GM12892 (cell line): ENCODE results near the gene TMEM30A.

ENCODE experiments used
- POLR2A ChIP-seq: IDR thresholded peaks from 2 replicates; pipeline ENCODE4 v1.6.1; 2011; ENCODE audit warnings: low read depth, low read length, control low read depth
- POLR2AphosphoS5 ChIP-seq: IDR thresholded peaks from 2 replicates; pipeline ENCODE4 v1.6.1; 2011; ENCODE audit warnings: low read depth, low read length, control low read depth
- TAF1 ChIP-seq: IDR thresholded peaks from 2 replicates; pipeline ENCODE4 v1.6.1; 2011; ENCODE audit warnings: low read depth, mild to moderate bottlenecking, control low read depth, low read length, borderline replicate concordance

- TF ChIP-seq POLR2AphosphoS5 (no peak), TAF1 (no peak), POLR2A (no peak)
Observed at GRCh38 chr6:75308250-75308988, 23.8 kb upstream of the TMEM30A start.
